Mesenchymal stem cell (in vitro differentiated cells and primary cell): ENCODE measurements around the gene DOLPP1.
A peak's percentile ranks its signal among the peaks of the same experiment; 100 is the strongest.

Experiments
- DNase-seq: peaks from one replicate; pipeline ENCODE4 v3.0.0-alpha.2; 2013
- H2AFZ ChIP-seq: one replicate; pipeline ENCODE4 v1.6.1; 2013; ENCODE audit warnings: low read depth, mild to moderate bottlenecking, control low read depth, inconsistent platforms, low read length, moderate library complexity
- H2AK5ac ChIP-seq: 2 replicates; pipeline ENCODE4 v1.6.1; 2013; ENCODE audit warnings: low read length, moderate library complexity, mild to moderate bottlenecking, inconsistent platforms; ENCODE audit not compliant: severe bottlenecking
- H2BK120ac ChIP-seq: one replicate; pipeline ENCODE4 v1.6.1; 2013; ENCODE audit warnings: low read depth, mild to moderate bottlenecking, inconsistent platforms, low read length, moderate library complexity
- H2BK12ac ChIP-seq, 2 experiments: one replicate each; pipeline ENCODE4 v1.6.1; 2013; ENCODE audit warnings: inconsistent platforms in 2 of 2, low read length in 2 of 2, mild to moderate bottlenecking in 2 of 2, moderate library complexity in 2 of 2, control low read depth in 1 of 2
- H2BK15ac ChIP-seq: one replicate; pipeline ENCODE4 v1.6.1; 2013; ENCODE audit warnings: mild to moderate bottlenecking, low read depth, inconsistent platforms; ENCODE audit not compliant: poor library complexity, severe bottlenecking
- H2BK5ac ChIP-seq: 2 replicates; pipeline ENCODE4 v1.6.1; 2013; ENCODE audit warnings: low read depth, mild to moderate bottlenecking, low read length, control low read depth, inconsistent platforms; ENCODE audit not compliant: poor library complexity, severe bottlenecking
- H3K14ac ChIP-seq, 2 experiments: one replicate each; pipeline ENCODE4 v1.6.1; 2013; ENCODE audit warnings: inconsistent platforms in 2 of 2, low read length in 2 of 2, control low read depth in 1 of 2, mild to moderate bottlenecking in 1 of 2, moderate library complexity in 1 of 2
- H3K18ac ChIP-seq, 2 experiments: one replicate each; pipeline ENCODE4 v1.6.1; 2013; ENCODE audit warnings: inconsistent platforms in 2 of 2, low read length in 2 of 2, control low read depth in 1 of 2, low read depth in 1 of 2, mild to moderate bottlenecking in 1 of 2
- H3K23ac ChIP-seq, 2 experiments: one replicate each; pipeline ENCODE4 v1.6.1; 2013; ENCODE audit warnings: inconsistent platforms in 2 of 2, low read length in 2 of 2, mild to moderate bottlenecking in 2 of 2, moderate library complexity in 2 of 2, control low read depth in 1 of 2
- H3K27ac ChIP-seq: 2 replicates; pipeline ENCODE4 v1.5.1; 2013; ENCODE audit warnings: mild to moderate bottlenecking, moderate library complexity, low read length, control low read depth, inconsistent platforms; ENCODE audit not compliant: poor library complexity, severe bottlenecking
- H3K27me3 ChIP-seq, 2 experiments: 2 replicates each; pipeline versions ENCODE4 v1.6.1 to v1.7.0; 2013; ENCODE audit warnings: low read length in 2 of 2, mild to moderate bottlenecking in 2 of 2, moderate library complexity in 2 of 2, control low read depth in 1 of 2, inconsistent platforms in 1 of 2; ENCODE audit not compliant: control insufficient read depth in 1 of 2, insufficient read depth in 1 of 2
- H3K36me3 ChIP-seq, 2 experiments: 2 replicates each; pipeline versions ENCODE4 v1.6.1 to v1.7.0; 2013; ENCODE audit warnings: low read length in 2 of 2, control low read depth in 1 of 2, inconsistent platforms in 1 of 2, low read depth in 1 of 2, mild to moderate bottlenecking in 1 of 2; ENCODE audit not compliant: insufficient read depth in 2 of 2, control insufficient read depth in 1 of 2
- H3K4ac ChIP-seq, 2 experiments: one replicate each; pipeline ENCODE4 v1.6.1; 2013; ENCODE audit warnings: inconsistent platforms in 2 of 2, low read length in 2 of 2, mild to moderate bottlenecking in 2 of 2, moderate library complexity in 2 of 2, control low read depth in 1 of 2, low read depth in 1 of 2
- H3K4me1 ChIP-seq: 2 replicates; pipeline ENCODE4 v1.6.1; 2013; ENCODE audit warnings: low read depth, low read length, control low read depth; ENCODE audit not compliant: control insufficient read depth, insufficient read depth
- H3K4me2 ChIP-seq: 2 replicates; pipeline ENCODE4 v1.6.1; 2013; ENCODE audit warnings: low read length, mild to moderate bottlenecking, inconsistent platforms; ENCODE audit not compliant: poor library complexity, severe bottlenecking
- H3K4me3 ChIP-seq, 2 experiments: 2 replicates each; pipeline versions ENCODE4 v1.5.1 to v1.7.0; 2013; ENCODE audit warnings: low read length in 2 of 2, mild to moderate bottlenecking in 2 of 2, control low read depth in 1 of 2, low read depth in 1 of 2; ENCODE audit not compliant: insufficient read depth in 1 of 2
- H3K79me1 ChIP-seq: replicated peaks from 2 replicates; pipeline ENCODE4 v1.6.1; 2013; ENCODE audit warnings: mild to moderate bottlenecking, control low read depth, low read length, inconsistent platforms; ENCODE audit not compliant: poor library complexity, severe bottlenecking
- H3K9ac ChIP-seq: 2 replicates; pipeline ENCODE4 v1.7.0; 2013; ENCODE audit warnings: mild to moderate bottlenecking, low read length, moderate library complexity
- H3K9me3 ChIP-seq: 2 replicates; pipeline ENCODE4 v1.7.0; 2013; ENCODE audit warnings: mild to moderate bottlenecking, low read length; ENCODE audit not compliant: control insufficient read depth
- H4K8ac ChIP-seq: one replicate; pipeline ENCODE4 v1.6.1; 2013; ENCODE audit warnings: inconsistent platforms, mild to moderate bottlenecking, low read length, moderate library complexity
- H4K91ac ChIP-seq: one replicate; pipeline ENCODE4 v1.6.1; 2013; ENCODE audit warnings: mild to moderate bottlenecking, low read length, inconsistent platforms
- WGBS: methylation state at CpG from one replicate; pipeline ENCODE4 v1.1.7; 2013; ENCODE audit warnings: mixed read lengths; 5-methylcytosine and 5-hydroxymethylcytosine counted together

The DOLPP1 gene

GRCh38 chr9:129139233-129139992 lies 58.5 kb downstream of the DOLPP1 start:
- H3K4me1 ChIP-seq, result peaks cover 49% of the 10 kb centered on the region
- H3K4me3 ChIP-seq, result peak overlapping the region in 1 of 2 experiments; percentile 77
- no peaks in the 10 kb centered on the region for H3K9me3 ChIP-seq
- H2BK15ac ChIP-seq, result peak overlapping the region; percentile 38
- no peak overlapping the region for H2AFZ ChIP-seq
- peak overlapping the region; percentile 79 for H2BK5ac ChIP-seq
- peak overlapping the region; percentile 99 for H3K27ac ChIP-seq
- DNase-seq, result peak; percentile 89
- H4K91ac ChIP-seq, result peak overlapping the region; percentile 97
- peak overlapping the region; percentile 73 to 97 for H2BK12ac ChIP-seq
- H3K4me2 ChIP-seq, result peak overlapping the region; percentile 13
- H3K18ac ChIP-seq, result peak overlapping the region; percentile 99 to 100
- peaks cover 2% of the 10 kb centered on the region for H3K79me1 ChIP-seq
- WGBS, result 1% methylated on average over 13 of the region's 13 CpGs
- H3K14ac ChIP-seq, result peak overlapping the region in 1 of 2 experiments; percentile 78
- peak overlapping the region; percentile 95 for H4K8ac ChIP-seq
- peak overlapping the region; percentile 100 for H2BK120ac ChIP-seq
- H3K36me3 ChIP-seq, result peaks cover 47 to 56% of the 10 kb centered on the region in 2 experiments
- H3K23ac ChIP-seq, result no peak overlapping the region
- H3K27me3 ChIP-seq, result no peaks in the 10 kb centered on the region
- peak overlapping the region; percentile 97 to 100 for H3K4ac ChIP-seq
- H2AK5ac ChIP-seq, result peak overlapping the region; percentile 96
- peak overlapping the region; percentile 94 for H3K9ac ChIP-seq

- H3K27ac ChIP-seq, result peak overlapping the region; percentile 99
- no peaks in the 10 kb centered on the region for H3K9me3 ChIP-seq
- H3K23ac ChIP-seq, result no peak overlapping the region
- H2AFZ ChIP-seq, result no peak overlapping the region
- peak overlapping the region; percentile 99 for H2BK120ac ChIP-seq
- peak overlapping the region; percentile 96 for H2AK5ac ChIP-seq
- peak overlapping the region; percentile 96 for H4K91ac ChIP-seq
- H2BK5ac ChIP-seq, result peak overlapping the region; percentile 100
- H3K36me3 ChIP-seq, result peaks cover 41 to 51% of the 10 kb centered on the region in 2 experiments
- peak overlapping the region; percentile 99 to 100 for H3K4ac ChIP-seq
- H2BK15ac ChIP-seq, result peak overlapping the region; percentile 98
- H3K14ac ChIP-seq, result peak overlapping the region in 1 of 2 experiments; percentile 19
- H3K4me2 ChIP-seq, result peak overlapping the region; percentile 53
- DNase-seq, result peak; percentile 100
- H3K27me3 ChIP-seq, result no peaks in the 10 kb centered on the region
- peak overlapping the region; percentile 94 for H3K9ac ChIP-seq
- H3K4me3 ChIP-seq, result peak overlapping the region in 1 of 2 experiments; percentile 77
- H3K18ac ChIP-seq, result peak overlapping the region; percentile 99 to 100
- peak overlapping the region; percentile 98 for H4K8ac ChIP-seq
- peaks cover 51% of the 10 kb centered on the region for H3K4me1 ChIP-seq
- peak overlapping the region; percentile 97 to 99 for H2BK12ac ChIP-seq
- H3K79me1 ChIP-seq, result peaks cover 2% of the 10 kb centered on the region
- 0% methylated on average over 11 of the region's 11 CpGs for WGBS
These were observed 59.1 kb downstream of the DOLPP1 start for GRCh38 chr9:129139993-129140396.
